Esophagus muscularis mucosa (tissue), 3 donors: ENCODE data around the gene BICC1.

Experiments
- CTCF ChIP-seq, 3 experiments: fragments of 200-600 bp in 2 of 3; fragments of 450-650 bp in 1 of 3; sonication (generic) in 2 of 3; IDR thresholded peaks; one replicate each; pipeline ENCODE4 v1.5.1; 2017 to 2019; ENCODE audit warnings: antibody characterized with exemption in 3 of 3, mild to moderate bottlenecking in 2 of 3, moderate library complexity in 1 of 3
- POLR2A ChIP-seq: fragments of 450-650 bp; IDR thresholded peaks from one replicate; pipeline ENCODE4 v1.6.1; 2017; ENCODE audit warnings: antibody characterized with exemption, moderate library complexity, mild to moderate bottlenecking, low read depth

DNA sequence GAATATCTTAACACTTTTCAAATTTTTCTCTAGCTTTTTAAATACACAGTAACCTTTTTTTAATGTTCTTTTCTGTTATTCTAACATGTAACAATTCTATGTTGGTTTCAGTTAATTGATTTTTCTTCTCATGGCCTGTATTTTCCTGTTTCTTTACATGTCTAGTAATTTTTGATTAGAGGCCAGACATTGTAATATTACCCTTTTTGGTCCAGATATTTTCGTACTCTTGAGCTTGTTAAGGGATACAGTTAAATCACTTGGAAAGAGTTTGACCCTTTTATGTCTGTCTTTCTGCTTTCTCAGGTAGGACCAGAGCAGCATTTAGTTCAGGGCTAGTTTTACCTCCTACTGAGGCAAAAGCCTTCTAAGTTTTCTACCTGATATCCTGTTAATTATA, 45.0 kb downstream of the BICC1 start:
- no peak for TF ChIP-seq POLR2A
- no peak for TF ChIP-seq CTCF (IDR thresholded peaks at IDR 0.05)
